Breast epithelium (tissue), 4 donors: ENCODE measurements around the gene BATF2. TPM values are rescaled to one million over a fixed set of nuclear protein-coding genes. Genes with fewer than 3 reads are reported as not detected.
A peak's percentile ranks its signal among the peaks of the same experiment; 100 is the strongest.

Source experiments
- DNase-seq, 2 donors: peaks; one replicate each; pipeline ENCODE4 v3.0.0-alpha.2; 2019; ENCODE audit warnings: low spot score in 2 of 2
- H3K27ac ChIP-seq, 2 donors: fragments of 200-600 bp; sonication (generic) in 1 of 2; one replicate each; pipeline ENCODE4 v1.5.1; 2016 to 2019; ENCODE audit warnings: mild to moderate bottlenecking in 1 of 2
- H3K27me3 ChIP-seq, 2 donors: fragments of 200-600 bp; sonication (generic) in 1 of 2; one replicate each; pipeline versions ENCODE4 v1.5.1 to v1.6.0; 2017 to 2019; ENCODE audit warnings: control low read depth in 1 of 2, mild to moderate bottlenecking in 1 of 2
- H3K36me3 ChIP-seq: fragments of 200-600 bp; one replicate; pipeline ENCODE4 v1.5.1; 2019
- H3K4me1 ChIP-seq, 2 donors: fragments of 200-600 bp; sonication (generic); one replicate each; pipeline ENCODE4 v1.5.1; 2016 to 2019; ENCODE audit warnings: control low read depth in 1 of 2
- H3K4me3 ChIP-seq, 3 donors: fragments of 200-600 bp; sonication (generic); 1 replicate in 2 of 3; 2 replicates in 1 of 3; pipeline ENCODE4 v1.5.1; 2016 to 2019; ENCODE audit warnings: mild to moderate bottlenecking in 3 of 3, moderate library complexity in 2 of 3
- H3K9me3 ChIP-seq, 2 donors: fragments of 200-600 bp; sonication (generic) in 1 of 2; one replicate each; pipeline ENCODE4 v1.5.1; 2016 to 2019; ENCODE audit warnings: control low read depth in 1 of 2
- CTCF ChIP-seq, 3 donors: fragments of 450-650 bp; IDR thresholded peaks; one replicate each; pipeline ENCODE4 v1.5.1; 2016 to 2017; ENCODE audit warnings: antibody characterized with exemption in 3 of 3, mild to moderate bottlenecking in 3 of 3, moderate library complexity in 3 of 3
- POLR2A ChIP-seq: fragments of 450-650 bp; IDR thresholded peaks from one replicate; pipeline ENCODE4 v1.6.1; 2016; ENCODE audit warnings: antibody characterized with exemption, mild to moderate bottlenecking, moderate library complexity
- POLR2AphosphoS5 ChIP-seq, 3 donors: sonication (generic); formaldehyde crosslinking; IDR thresholded peaks; one replicate each; pipeline ENCODE4 v1.6.1; 2017; ENCODE audit warnings: antibody characterized with exemption in 3 of 3
- intact Hi-C: fragments of 100-400 bp; cut with DNase I; formaldehyde crosslinking; loops from one replicate; pipeline ENCODE4 v1.15.1; 2023; ENCODE audit warnings: low total_unique reads
- total RNA-seq, 3 donors: library from RNA; depleted of rRNA; stranded (reverse); fragments of >200 nt; gene quantifications; one replicate each; pipeline ENCODE4 v1.1.0, GENCODE V29; 2016

BATF2 gene
- total RNA-seq, 3 donors from 2014 or later, result 0.33 to 1.5 (median 0.64) TPM

GRCh38 chr11:64974124-64974523 is 22.6 kb downstream of the BATF2 start:
- intact Hi-C loops, result loop anchor here (5.0 kb wide), 1 partner anchor 1718 kb away; no protein-coding TSS in a partner anchor
- DNase-seq, result no peak
- H3K36me3 ChIP-seq, result no peaks in the 10 kb centered on the region

DNA sequence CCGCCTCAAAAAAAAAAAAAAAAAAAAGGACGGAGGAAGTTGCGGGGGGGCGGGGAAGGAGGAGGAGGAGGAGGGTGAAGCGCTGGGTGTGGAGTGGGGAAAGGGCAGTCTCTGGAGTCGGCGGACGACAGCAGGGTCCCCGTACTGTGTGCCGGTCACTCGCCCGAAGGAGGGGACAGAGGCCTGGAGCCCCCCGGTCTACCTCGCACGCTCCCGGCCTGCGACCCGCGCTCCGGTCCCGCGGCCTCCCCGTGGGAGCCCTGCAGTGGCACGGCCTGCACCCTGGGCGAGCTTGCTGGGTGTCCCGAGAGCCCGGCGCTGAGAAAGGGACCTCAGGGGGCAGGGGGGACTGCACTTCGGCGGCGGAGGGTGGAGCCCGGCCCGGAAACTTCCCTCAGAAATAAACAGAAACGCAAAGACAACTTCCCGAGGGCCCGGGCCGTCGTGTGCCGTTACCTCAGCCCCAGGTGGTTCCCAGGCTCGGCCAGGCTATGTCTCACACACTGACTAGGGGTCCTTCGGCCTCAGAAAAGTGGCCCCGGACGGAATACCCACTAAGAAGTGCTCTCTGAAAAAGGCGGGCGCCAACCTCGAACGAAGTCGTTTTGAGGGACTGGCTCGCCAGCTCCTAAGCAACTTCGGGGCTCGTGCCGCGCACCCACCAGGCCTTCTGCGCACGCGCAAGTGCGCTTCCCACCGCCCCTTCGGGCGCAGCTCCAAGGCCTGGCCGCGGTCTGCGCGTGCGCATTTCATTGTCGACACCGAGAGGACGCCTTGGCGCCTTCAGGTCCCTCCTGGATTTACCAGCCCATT is 25.1 kb downstream of the BATF2 start, which contains the start of gene MAJIN:
Gene MAJIN, minus strand, starts transcription at position 688 of the 813 bp plus-strand sequence. CDS start 12,703 bp downstream, outside the sequence.
- intact Hi-C loops, result loop anchor here (5.0 kb wide), 1 partner anchor 1721 kb away; no protein-coding TSS in a partner anchor
- Histone ChIP-seq H3K27me3 (no peaks in the 10 kb centered on the region), H3K4me1 (no peaks in the 10 kb centered on the region), H3K4me3 (peak within 1 kb of the TSS; percentile 17 to 58 (median 45)), H3K27ac (no peak within 1 kb of the TSS), H3K36me3 (no peaks in the 10 kb centered on the region), H3K9me3 (no peaks in the 10 kb centered on the region)
- DNase-seq, result peak; percentile 47 to 69
- no peak for TF ChIP-seq CTCF (IDR thresholded peaks at IDR 0.05)
- TF ChIP-seq POLR2AphosphoS5 (IDR thresholded peaks at IDR 0.05), result peak in 1 of 3 donors; percentile 15

More at GRCh38 chr11:64974124-64974523, 22.6 kb downstream of the BATF2 start:
- Histone ChIP-seq H3K4me1 (no peaks in the 10 kb centered on the region), H3K27me3 (no peaks in the 10 kb centered on the region), H3K4me3 (no peak overlapping the region), H3K27ac (no peak overlapping the region), H3K9me3 (no peaks in the 10 kb centered on the region)
- TF ChIP-seq CTCF (IDR thresholded peaks at IDR 0.05) (no peak), POLR2AphosphoS5 (IDR thresholded peaks at IDR 0.05) (no peak), POLR2A (no peak)

DNA sequence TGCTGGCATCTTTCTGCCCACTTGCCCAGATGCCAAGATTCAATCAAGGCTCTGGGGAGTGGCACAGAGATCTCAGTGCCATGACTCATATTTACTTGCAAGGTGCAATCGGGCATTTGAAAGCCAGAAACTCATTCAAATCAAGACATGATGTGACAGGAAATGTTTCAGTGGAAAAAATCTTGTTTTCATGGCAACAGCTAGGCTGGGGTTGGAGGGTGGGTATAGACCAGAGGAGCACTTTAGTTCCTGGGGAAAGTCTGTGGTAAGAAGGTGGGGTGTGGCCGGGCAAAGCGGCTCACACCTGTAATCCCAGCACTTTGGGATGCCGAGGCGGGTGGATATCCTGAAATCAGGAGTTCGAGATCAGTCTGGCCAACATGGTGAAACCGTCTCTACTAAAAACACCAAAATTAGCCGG is 26.0 kb downstream of the BATF2 start:
- no peak overlapping the region for H3K27ac ChIP-seq
- H3K4me3 ChIP-seq, result no peak overlapping the region
- no peaks in the 10 kb centered on the region for H3K36me3 ChIP-seq
- H3K27me3 ChIP-seq, result no peaks in the 10 kb centered on the region
- H3K9me3 ChIP-seq, result no peaks in the 10 kb centered on the region
- TF ChIP-seq CTCF (IDR thresholded peaks at IDR 0.05) (no peak), POLR2AphosphoS5 (IDR thresholded peaks at IDR 0.05) (no peak), POLR2A (no peak)
- no peaks in the 10 kb centered on the region for H3K4me1 ChIP-seq
- intact Hi-C loops, result loop anchor here (5.0 kb wide), 1 partner anchor 1722 kb away; no protein-coding TSS in a partner anchor
- no peak for DNase-seq

DNA sequence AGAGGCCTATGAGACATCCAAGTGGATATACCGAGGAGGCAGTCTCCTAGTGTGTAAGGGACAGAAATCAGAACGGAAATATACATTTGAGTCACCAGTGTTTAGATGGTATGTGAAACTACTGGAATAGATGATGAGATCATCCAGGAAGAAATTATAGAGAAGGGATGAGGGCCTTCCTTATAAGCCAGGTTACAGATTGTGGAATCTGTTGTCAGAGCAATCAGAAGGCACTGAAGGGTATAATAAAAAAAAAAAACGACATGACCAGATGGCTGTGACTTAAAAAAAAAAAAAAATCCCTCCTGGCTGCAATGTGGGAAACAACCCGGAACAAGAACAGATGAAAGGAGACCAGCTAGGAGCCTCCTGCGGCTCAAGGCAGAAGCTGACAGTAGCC is 27.6 kb downstream of the BATF2 start:
- intact Hi-C loops, result loop anchor here (2.0 kb wide), 1 partner anchor 56 kb away; no protein-coding TSS in a partner anchor
- Histone ChIP-seq H3K4me1 (no peaks in the 10 kb centered on the region), H3K4me3 (no peak overlapping the region), H3K36me3 (no peaks in the 10 kb centered on the region), H3K27ac (no peak overlapping the region), H3K9me3 (no peaks in the 10 kb centered on the region), H3K27me3 (no peaks in the 10 kb centered on the region)
- TF ChIP-seq CTCF (IDR thresholded peaks at IDR 0.05) (no peak), POLR2A (no peak), POLR2AphosphoS5 (IDR thresholded peaks at IDR 0.05) (no peak)
- DNase-seq, result no peak

- TF ChIP-seq POLR2A (no peak), CTCF (IDR thresholded peaks at IDR 0.05) (no peak), POLR2AphosphoS5 (IDR thresholded peaks at IDR 0.05) (no peak)
- DNase-seq, result no peak
- Histone ChIP-seq H3K4me3 (no peak overlapping the region), H3K36me3 (no peaks in the 10 kb centered on the region), H3K9me3 (no peaks in the 10 kb centered on the region), H3K27ac (no peak overlapping the region), H3K27me3 (no peaks in the 10 kb centered on the region), H3K4me1 (no peaks in the 10 kb centered on the region)
- intact Hi-C loops, result no loop called here
Observed at GRCh38 chr11:64967375-64967774, 29.4 kb downstream of the BATF2 start.
